ENCODE measurements around the gene SLC2A4RG. TPM values are rescaled to one million over a fixed set of nuclear protein-coding genes. Genes with fewer than 3 reads are reported as not detected.
"Not testable (repeated sequence)": the region's sequence is repeated elsewhere in the genome, so short reads cannot be mapped to it uniquely, and the experiment has no call there.

The SLC2A4RG gene
- total and polyA plus RNA-seq, 7 experiments from 2014 or later = 3.0 to 136 (median 96.4) TPM

- Histone ChIP-seq H3K4me1 (ENCODE audit: control insufficient read depth in 2 of 2, insufficient read depth in 2 of 2, low read length in 2 of 2) (no peaks in the 10 kb centered on the region), H3K27ac (ENCODE audit: low read depth, low read length) (no peak overlapping the region), H3K36me3 (ENCODE audit: control insufficient read depth in 2 of 3, insufficient read depth in 3 of 3, low read length in 3 of 3) (no peaks in the 10 kb centered on the region), H3K4me3 (ENCODE audit: low read length) (no peak overlapping the region), H3K9me3 (ENCODE audit: control insufficient read depth in 2 of 3, low read length in 3 of 3) (no peaks in the 10 kb centered on the region), H3K27me3 (ENCODE audit: control insufficient read depth in 2 of 2, insufficient read depth in 2 of 2, low read length in 2 of 2) (no peaks in the 10 kb centered on the region)
- H3K27me3 Mint-ChIP-seq = peaks cover 0 to 2% (median 0%) of the 10 kb centered on the region in 5 donors
- CTCF ChIA-PET = interaction anchor here (1.0 to 1.3 kb wide), 2 partner anchors 11 to 39 kb away, joined by 3 to 6 read pairs; partner anchors contain the start of gene LIME1
- peaks cover 0 to 1% (median 0%) of the 10 kb centered on the region in 5 donors for H3K36me3 Mint-ChIP-seq
- no peaks in the 10 kb centered on the region for H3K9me3 Mint-ChIP-seq
- ATAC-seq (no peak), DNase-seq (peak in 4 of 9 donors; percentile 22 to 40 (median 32))
- intact Hi-C loops (cut with micrococcal nuclease) = no loop called here
- peaks cover 0 to 6% (median 5%) of the 10 kb centered on the region in 7 donors for H3K4me1 Mint-ChIP-seq
- H3K27ac Mint-ChIP-seq = peak overlapping the region in 1 of 9 donors; percentile 21
- POLR2A ChIA-PET = interaction anchor here (0.9 kb wide), 1 partner anchor 121 kb away, joined by 4 read pairs; no protein-coding TSS in a partner anchor
- peak overlapping the region in 2 of 10 donors; percentile 23 to 40 for H3K4me3 Mint-ChIP-seq
Measured at GRCh38 chr20:63775096-63775978, 35.8 kb downstream of the SLC2A4RG start.

DNA sequence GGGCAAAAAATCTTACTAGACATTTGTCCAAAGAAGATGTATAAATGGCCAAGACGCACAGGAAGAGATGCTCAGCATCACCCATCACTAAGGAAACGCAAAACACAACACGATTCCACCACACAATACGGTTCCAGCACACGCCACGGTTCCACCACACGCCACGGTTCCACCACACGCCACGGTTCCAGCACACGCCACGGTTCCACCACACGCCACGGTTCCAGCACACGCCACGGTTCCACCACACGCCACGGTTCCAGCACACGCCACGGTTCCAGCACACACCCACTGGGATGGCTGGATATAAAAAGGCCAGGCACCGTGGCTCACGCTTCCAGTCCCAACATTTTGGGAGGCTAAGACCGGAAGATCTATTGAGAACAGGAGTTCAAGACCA, 37.3 kb downstream of the SLC2A4RG start:
- H3K9me3 Mint-ChIP-seq; H3K9me3 ChIP-seq (ENCODE audit: control insufficient read depth in 2 of 3, low read length in 3 of 3); H3K27ac ChIP-seq (ENCODE audit: low read depth, low read length); intact Hi-C loops (cut with micrococcal nuclease); DNase-seq; H3K36me3 ChIP-seq (ENCODE audit: control insufficient read depth in 2 of 3, insufficient read depth in 3 of 3, low read length in 3 of 3); H3K27ac Mint-ChIP-seq; H3K27me3 ChIP-seq (ENCODE audit: control insufficient read depth in 2 of 2, insufficient read depth in 2 of 2, low read length in 2 of 2); H3K4me3 Mint-ChIP-seq; H3K27me3 Mint-ChIP-seq; ATAC-seq; H3K36me3 Mint-ChIP-seq; POLR2A ChIA-PET; H3K4me1 ChIP-seq (ENCODE audit: control insufficient read depth in 2 of 2, insufficient read depth in 2 of 2, low read length in 2 of 2); H3K4me3 ChIP-seq (ENCODE audit: low read length): not testable (repeated sequence)
- H3K4me1 Mint-ChIP-seq = peaks cover 2 to 13% (median 11%) of the 10 kb centered on the region in 7 donors
- CTCF ChIA-PET = interaction anchor here (1.1 kb wide), 2 partner anchors 10 kb away, joined by 3 to 5 read pairs; no protein-coding TSS in a partner anchor

GRCh38 chr20:63777614-63778013, 38.0 kb downstream of the SLC2A4RG start:
- peak overlapping the region in 1 of 9 donors; percentile 51 for H3K27ac Mint-ChIP-seq
- POLR2A ChIA-PET = interaction anchor here (0.8 kb wide), 1 partner anchor 70 kb away, joined by 3 read pairs; no protein-coding TSS in a partner anchor
- peaks cover 7 to 8% of the 10 kb centered on the region in 2 donors for H3K4me1 ChIP-seq (ENCODE audit: control insufficient read depth in 2 of 2, insufficient read depth in 2 of 2, low read length in 2 of 2)
- H3K4me3 Mint-ChIP-seq = no peak overlapping the region
- H3K27me3 Mint-ChIP-seq = peaks cover 0 to 2% (median 0%) of the 10 kb centered on the region in 5 donors
- no peaks in the 10 kb centered on the region for H3K9me3 Mint-ChIP-seq
- CTCF ChIA-PET = interaction anchor here (1.1 kb wide), 1 partner anchor 9 kb away, joined by 3 read pairs; no protein-coding TSS in a partner anchor
- intact Hi-C loops (cut with micrococcal nuclease) = no loop called here
- H3K4me3 ChIP-seq (ENCODE audit: low read length) = no peak overlapping the region
- no peaks in the 10 kb centered on the region for H3K9me3 ChIP-seq (ENCODE audit: control insufficient read depth in 2 of 3, low read length in 3 of 3)
- no peak overlapping the region for H3K27ac ChIP-seq (ENCODE audit: low read depth, low read length)
- H3K27me3 ChIP-seq (ENCODE audit: control insufficient read depth in 2 of 2, insufficient read depth in 2 of 2, low read length in 2 of 2) = no peaks in the 10 kb centered on the region
- peaks cover 8 to 21% (median 18%) of the 10 kb centered on the region in 7 donors for H3K4me1 Mint-ChIP-seq
- H3K36me3 ChIP-seq (ENCODE audit: control insufficient read depth in 2 of 3, insufficient read depth in 3 of 3, low read length in 3 of 3) = no peaks in the 10 kb centered on the region
- DNase-seq (no peak), ATAC-seq (no peak)
- H3K36me3 Mint-ChIP-seq = peaks cover 0 to 1% (median 0%) of the 10 kb centered on the region in 5 donors

DNA sequence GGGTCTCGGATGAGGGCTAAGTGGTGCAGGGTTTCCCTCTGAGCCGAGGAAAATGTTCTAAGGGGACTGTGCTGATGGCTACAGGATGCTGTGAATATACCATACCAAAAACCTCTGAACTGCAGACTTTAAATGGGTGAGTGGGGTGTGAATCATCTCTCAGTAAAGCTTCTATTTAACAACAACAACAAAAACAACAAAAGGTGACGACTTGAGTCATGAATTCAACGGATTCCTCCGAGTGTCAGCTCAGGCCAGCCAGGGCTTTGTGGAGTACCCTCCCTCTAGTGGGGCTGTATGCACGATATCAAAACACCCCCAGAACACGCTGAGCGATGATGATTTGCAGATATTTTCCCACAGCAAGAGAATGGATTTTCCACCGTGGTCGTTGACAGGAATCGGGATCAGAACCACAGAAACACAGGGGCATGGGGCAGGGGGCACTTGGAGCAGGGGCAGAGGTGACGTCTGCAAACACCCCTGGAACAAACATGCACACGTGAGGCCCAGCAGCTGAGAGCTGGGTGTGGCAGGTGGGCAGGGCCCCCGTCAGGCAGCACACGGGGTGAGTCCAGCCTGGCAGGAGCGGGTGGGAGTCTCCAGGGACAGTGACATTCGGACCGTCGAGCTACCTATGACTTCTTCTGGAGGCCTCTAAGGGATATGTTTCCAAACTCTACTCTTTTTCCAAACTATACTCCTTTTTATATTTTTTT, 38.6 kb downstream of the SLC2A4RG start:
- CTCF ChIA-PET = interaction anchor here (0.6 to 1.1 kb wide), 2 partner anchors 8 to 144 kb away, joined by 3 read pairs; no protein-coding TSS in a partner anchor

DNA sequence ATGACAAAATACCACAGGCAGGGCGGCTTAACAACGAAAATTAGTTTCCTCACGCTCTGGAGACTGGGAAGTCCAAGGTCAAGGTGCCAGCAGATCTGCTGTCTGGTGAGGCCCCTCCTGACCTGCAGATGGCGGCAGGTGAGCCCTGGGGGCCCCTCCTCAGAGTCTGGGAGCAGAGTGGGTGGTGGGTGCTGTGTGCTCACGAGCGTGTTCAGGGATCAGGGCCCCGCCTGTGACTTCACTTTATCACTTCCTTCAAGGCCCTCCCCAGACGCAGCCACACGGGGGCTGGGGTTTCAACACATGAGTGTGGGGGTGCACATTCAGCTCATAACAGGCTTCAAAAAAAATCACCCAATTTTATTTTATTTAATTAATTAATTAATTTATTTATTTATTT, 39.3 kb downstream of the SLC2A4RG start:
- peaks cover 0 to 2% (median 0%) of the 10 kb centered on the region in 5 donors for H3K27me3 Mint-ChIP-seq
- ATAC-seq (no peak), DNase-seq (no peak)
- POLR2A ChIA-PET = no interaction called here
- peaks cover 9 to 23% (median 20%) of the 10 kb centered on the region in 7 donors for H3K4me1 Mint-ChIP-seq
- H3K9me3 Mint-ChIP-seq = no peaks in the 10 kb centered on the region
- Histone ChIP-seq H3K9me3 (ENCODE audit: control insufficient read depth in 2 of 3, low read length in 3 of 3) (no peaks in the 10 kb centered on the region), H3K4me3 (ENCODE audit: low read length) (no peak overlapping the region), H3K4me1 (ENCODE audit: control insufficient read depth in 2 of 2, insufficient read depth in 2 of 2, low read length in 2 of 2) (peaks cover 8 to 9% of the 10 kb centered on the region in 2 donors), H3K27me3 (ENCODE audit: control insufficient read depth in 2 of 2, insufficient read depth in 2 of 2, low read length in 2 of 2) (no peaks in the 10 kb centered on the region), H3K36me3 (ENCODE audit: control insufficient read depth in 2 of 3, insufficient read depth in 3 of 3, low read length in 3 of 3) (no peaks in the 10 kb centered on the region), H3K27ac (ENCODE audit: low read depth, low read length) (no peak overlapping the region)
- H3K36me3 Mint-ChIP-seq = peaks cover 0 to 1% (median 0%) of the 10 kb centered on the region in 5 donors
- no peak overlapping the region for H3K4me3 Mint-ChIP-seq
- CTCF ChIA-PET = interaction anchor here (0.6 kb wide), 1 partner anchor 145 kb away, joined by 3 read pairs; no protein-coding TSS in a partner anchor
- H3K27ac Mint-ChIP-seq = no peak overlapping the region
- intact Hi-C loops (cut with micrococcal nuclease) = no loop called here

More for the DNA sequence above, 38.6 kb downstream of the SLC2A4RG start:
- Histone ChIP-seq H3K4me3 (ENCODE audit: low read length) (no peak overlapping the region), H3K9me3 (ENCODE audit: control insufficient read depth in 2 of 3, low read length in 3 of 3) (no peaks in the 10 kb centered on the region), H3K27ac (ENCODE audit: low read depth, low read length) (no peak overlapping the region), H3K4me1 (ENCODE audit: control insufficient read depth in 2 of 2, insufficient read depth in 2 of 2, low read length in 2 of 2) (peaks cover 8 to 9% of the 10 kb centered on the region in 2 donors), H3K36me3 (ENCODE audit: control insufficient read depth in 2 of 3, insufficient read depth in 3 of 3, low read length in 3 of 3) (no peaks in the 10 kb centered on the region), H3K27me3 (ENCODE audit: control insufficient read depth in 2 of 2, insufficient read depth in 2 of 2, low read length in 2 of 2) (no peaks in the 10 kb centered on the region)
- Mint-ChIP-seq H3K27ac (peak overlapping the region in 1 of 9 donors; percentile 45), H3K4me3 (no peak overlapping the region), H3K9me3 (no peaks in the 10 kb centered on the region), H3K4me1 (peaks cover 9 to 23% (median 20%) of the 10 kb centered on the region in 7 donors), H3K27me3 (peaks cover 0 to 2% (median 0%) of the 10 kb centered on the region in 5 donors), H3K36me3 (peaks cover 0 to 1% (median 0%) of the 10 kb centered on the region in 5 donors)
- intact Hi-C loops (cut with micrococcal nuclease) = no loop called here
- POLR2A ChIA-PET = interaction anchor here (0.8 kb wide), 1 partner anchor 71 kb away, joined by 3 read pairs; no protein-coding TSS in a partner anchor
- DNase-seq (no peak), ATAC-seq (no peak)

DNA sequence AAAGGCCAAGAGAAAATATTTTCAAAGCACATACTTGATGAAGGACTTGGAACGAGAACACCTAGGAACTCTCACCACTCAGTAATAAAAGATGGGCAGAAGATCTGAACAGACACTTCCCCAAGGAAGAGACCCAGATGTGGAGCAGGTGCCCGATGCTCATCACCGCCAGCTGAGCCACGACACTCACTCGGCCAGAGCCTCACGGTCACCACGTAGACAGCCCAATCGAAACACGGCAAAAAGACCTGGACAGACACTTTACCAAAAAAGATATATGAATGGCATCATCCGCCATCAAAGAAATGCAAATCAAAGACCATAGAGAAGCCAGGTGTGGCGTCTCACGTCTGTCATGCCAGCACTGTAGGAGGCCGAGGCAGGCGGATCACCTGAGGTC, 41.6 kb downstream of the SLC2A4RG start:
- intact Hi-C loops (cut with micrococcal nuclease) = no loop called here
- Mint-ChIP-seq H3K9me3 (no peaks in the 10 kb centered on the region), H3K27ac (peak overlapping the region in 2 of 9 donors; percentile 49 to 67), H3K36me3 (no peaks in the 10 kb centered on the region), H3K4me3 (peak overlapping the region in 6 of 10 donors; percentile 7 to 74 (median 54)), H3K4me1 (peaks cover 9 to 20% (median 17%) of the 10 kb centered on the region in 7 donors), H3K27me3 (no peaks in the 10 kb centered on the region)
- peaks cover 8 to 9% of the 10 kb centered on the region in 2 donors for H3K4me1 ChIP-seq (ENCODE audit: control insufficient read depth in 2 of 2, insufficient read depth in 2 of 2, low read length in 2 of 2)
- CTCF ChIA-PET = interaction anchor here (0.6 kb wide), 1 partner anchor 453 kb away, joined by 11 read pairs; no protein-coding TSS in a partner anchor
- no peak overlapping the region for H3K4me3 ChIP-seq (ENCODE audit: low read length)
- H3K36me3 ChIP-seq (ENCODE audit: control insufficient read depth in 2 of 3, insufficient read depth in 3 of 3, low read length in 3 of 3) = no peaks in the 10 kb centered on the region
- H3K27ac ChIP-seq (ENCODE audit: low read depth, low read length) = no peak overlapping the region
- H3K9me3 ChIP-seq (ENCODE audit: control insufficient read depth in 2 of 3, low read length in 3 of 3) = no peaks in the 10 kb centered on the region
- POLR2A ChIA-PET = no interaction called here
- ATAC-seq = no peak
- no peaks in the 10 kb centered on the region for H3K27me3 ChIP-seq (ENCODE audit: control insufficient read depth in 2 of 2, insufficient read depth in 2 of 2, low read length in 2 of 2)
- DNase-seq = no peak

All from naive thymus-derived CD4-positive, alpha-beta T cell (primary cell).